Omental fat pad (tissue), 4 donors: Measurements from ENCODE around the gene ITGB6. TPM values are rescaled to one million over a fixed set of nuclear protein-coding genes. Genes with fewer than 3 reads are reported as not detected.
"Not testable (repeated sequence)": the region's sequence is repeated elsewhere in the genome, so short reads cannot be mapped to it uniquely, and the experiment has no call there.

Experiments used
- ATAC-seq: fragments of 150-250 bp; one replicate; pipeline ENCODE4 v1.9.1; 2016; ENCODE audit warnings: mild to moderate bottlenecking, moderate library complexity; ENCODE audit not compliant: low FRiP score
- DNase-seq: peaks from one replicate; pipeline ENCODE4 v3.0.0-alpha.2; 2019; ENCODE audit warnings: low spot score
- CTCF ChIP-seq, 3 donors: fragments of 450-650 bp; IDR thresholded peaks; one replicate each; pipeline ENCODE4 v1.5.1; 2016 to 2017; ENCODE audit warnings: antibody characterized with exemption in 3 of 3, mild to moderate bottlenecking in 3 of 3, moderate library complexity in 2 of 3
- total RNA-seq, 4 donors: library from RNA; depleted of rRNA; stranded (reverse); fragments of >200 nt; gene quantifications; one replicate each; pipeline ENCODE4 v1.1.0, GENCODE V29; 2016

ITGB6 gene
- total RNA-seq, 4 donors from 2014 or later, result not detected

DNA sequence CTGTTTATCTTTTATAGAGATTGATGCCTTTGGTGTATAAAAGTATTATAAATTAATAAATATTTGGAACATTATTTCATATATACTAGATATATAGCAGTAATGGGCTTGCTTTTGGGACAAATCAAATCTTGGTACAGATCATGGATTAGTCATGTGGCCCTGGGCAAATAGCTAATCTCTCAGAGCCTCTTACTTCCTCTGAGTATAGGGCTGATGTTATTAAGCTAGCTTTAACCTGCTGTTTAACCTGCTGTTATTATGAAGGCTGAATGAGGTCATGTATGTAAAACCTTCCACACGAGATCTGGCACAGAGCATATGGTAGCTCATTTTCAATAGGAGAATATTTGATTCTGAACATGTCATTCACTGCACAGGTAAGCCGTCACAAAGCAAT lies 5.7 kb downstream of the ITGB6 start:
- DNase-seq, result no peak
- TF ChIP-seq CTCF (IDR thresholded peaks at IDR 0.05), result no peak
- ATAC-seq, result no peak

DNA sequence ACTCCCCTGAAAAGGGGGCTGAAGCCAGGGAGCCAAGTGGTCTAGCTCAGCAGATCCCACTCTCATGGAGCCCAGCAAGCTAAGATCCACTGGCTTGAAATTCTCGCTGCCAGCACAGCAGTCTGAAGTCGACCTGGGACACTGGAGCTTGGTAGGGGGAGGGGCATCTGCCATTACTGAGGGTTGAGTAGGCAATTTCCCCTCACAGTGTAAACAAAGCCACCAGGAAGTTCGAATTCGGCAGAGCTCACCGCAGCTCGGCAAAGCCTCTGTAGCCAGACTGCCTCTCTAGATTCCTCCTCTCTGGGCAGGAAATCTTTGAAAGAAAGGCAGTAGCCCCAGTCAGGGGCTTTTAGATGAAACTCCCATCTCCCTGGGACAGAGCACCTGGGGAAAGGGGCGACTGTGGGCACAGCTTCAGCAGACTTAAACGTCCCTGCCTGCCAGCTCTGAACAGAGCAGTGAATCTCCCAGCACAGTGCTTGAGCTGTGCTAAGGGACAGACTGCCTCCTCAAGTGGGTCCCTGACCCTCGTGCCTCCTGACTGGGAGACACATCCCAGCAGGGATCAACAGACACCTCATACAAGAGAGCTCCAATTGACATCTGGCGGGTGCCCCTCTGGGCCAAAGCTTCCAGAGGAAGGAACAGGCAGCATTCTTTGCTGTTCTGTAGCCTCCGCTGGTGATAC lies 18.8 kb downstream of the ITGB6 start:
- ATAC-seq, DNase-seq: not testable (repeated sequence)

DNA sequence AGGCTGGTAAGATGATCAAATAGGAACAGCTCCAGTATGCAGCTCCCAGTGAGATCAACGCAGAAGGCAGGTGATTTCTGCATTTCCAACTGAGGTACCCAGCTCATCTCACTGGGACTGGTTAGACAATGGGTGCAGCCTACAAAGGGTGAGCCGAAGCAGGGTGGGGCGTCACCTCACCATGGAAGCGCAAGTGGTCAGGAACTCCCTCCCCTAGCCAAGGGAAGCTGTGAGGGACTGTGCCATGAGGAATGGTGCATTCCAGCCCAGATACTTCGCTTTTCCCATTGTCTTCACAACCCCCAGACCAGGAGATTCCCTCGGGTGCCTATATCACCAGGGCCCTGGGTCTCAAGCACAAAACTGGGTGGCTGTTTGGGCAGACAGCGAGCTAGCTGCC lies 19.4 kb downstream of the ITGB6 start:
- ATAC-seq, DNase-seq: not testable (repeated sequence)

GRCh38 chr2:160180172-160180571 lies 19.9 kb downstream of the ITGB6 start:
- ATAC-seq, result no peak
- DNase-seq, result no peak
- TF ChIP-seq CTCF (IDR thresholded peaks at IDR 0.05), result no peak

- ATAC-seq (no peak), DNase-seq (no peak)
- TF ChIP-seq CTCF (IDR thresholded peaks at IDR 0.05), result no peak
Measured at GRCh38 chr2:160175169-160176134, 24.6 kb downstream of the ITGB6 start.

GRCh38 chr2:160174322-160174721 lies 25.8 kb downstream of the ITGB6 start:
- no peak for TF ChIP-seq CTCF (IDR thresholded peaks at IDR 0.05)

DNA sequence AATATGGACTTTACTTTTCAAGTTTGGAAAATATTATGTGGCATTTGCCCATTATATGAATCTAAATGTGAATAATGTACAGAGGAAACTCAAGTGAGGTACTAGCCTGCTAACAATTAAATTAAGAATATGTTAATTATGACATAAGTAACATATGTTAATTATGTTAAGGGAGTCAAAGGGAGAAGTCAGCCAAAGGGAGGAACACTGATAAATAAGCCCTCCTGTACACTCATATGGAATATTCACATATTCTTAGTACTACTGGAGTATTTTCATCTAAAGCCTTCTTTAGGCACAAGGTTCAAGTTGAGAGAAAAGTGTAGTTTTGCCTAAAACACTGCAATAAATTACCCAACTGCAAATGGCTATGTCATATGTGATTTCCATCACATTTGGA lies 30.1 kb downstream of the ITGB6 start:
- DNase-seq (no peak), ATAC-seq (no peak)
- TF ChIP-seq CTCF (IDR thresholded peaks at IDR 0.05), result no peak

More at GRCh38 chr2:160174322-160174721, 25.8 kb downstream of the ITGB6 start:
- ATAC-seq (no peak), DNase-seq (no peak)

- no peak for DNase-seq
- no peak for ATAC-seq
- no peak for TF ChIP-seq CTCF (IDR thresholded peaks at IDR 0.05)
Measured at GRCh38 chr2:160169471-160169870, 30.6 kb downstream of the ITGB6 start.
